Mesenteric fat pad (tissue), 1 donor: ENCODE measurements around the gene AACS. TPM values are rescaled to one million over a fixed set of nuclear protein-coding genes. Genes with fewer than 3 reads are reported as not detected.
"Not testable (repeated sequence)": the region's sequence is repeated elsewhere in the genome, so short reads cannot be mapped to it uniquely, and the experiment has no call there.

ENCODE experiments used
- DNase-seq: peaks from one replicate; pipeline ENCODE4 v3.0.0-alpha.2; 2020; ENCODE audit warnings: low spot score
- total RNA-seq: library from RNA; stranded (reverse); fragmentation: NEBNext Ultra II Directional; extraction: Animal tissue kit (Norgen Biotek cat#: 25700); gene quantifications from one replicate; pipeline ENCODE4 v1.2.1, GENCODE V29; 2021
- donor health status: DM: yes; HTN: yes; CAD: no.

The AACS gene
- total RNA-seq, 1 donor from 2014 or later = 37.8 TPM

DNA sequence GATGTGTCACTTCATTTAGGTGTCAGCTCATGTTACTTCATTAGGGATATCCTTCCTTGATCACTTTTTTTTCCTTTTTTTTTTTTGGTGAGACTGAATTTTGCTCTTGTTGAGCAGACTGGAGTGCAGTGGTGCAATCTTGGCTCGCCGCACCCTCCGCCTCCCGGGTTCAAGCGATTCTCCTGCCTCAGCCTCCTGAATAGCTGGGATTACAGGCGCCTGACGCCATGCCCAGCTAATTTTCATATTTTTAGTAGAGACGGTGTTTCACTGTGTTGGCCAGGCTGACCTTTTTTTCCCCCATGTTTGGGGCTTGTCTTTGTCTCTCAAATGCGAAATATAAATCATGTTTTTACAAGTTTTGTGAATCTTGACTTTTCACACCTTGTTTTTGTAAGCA is 9.6 kb upstream of the AACS start:
- peak; percentile 55 for DNase-seq

- no peak for DNase-seq
Measured at GRCh38 chr12:125056306-125056705, 8.9 kb upstream of the AACS start.

DNA sequence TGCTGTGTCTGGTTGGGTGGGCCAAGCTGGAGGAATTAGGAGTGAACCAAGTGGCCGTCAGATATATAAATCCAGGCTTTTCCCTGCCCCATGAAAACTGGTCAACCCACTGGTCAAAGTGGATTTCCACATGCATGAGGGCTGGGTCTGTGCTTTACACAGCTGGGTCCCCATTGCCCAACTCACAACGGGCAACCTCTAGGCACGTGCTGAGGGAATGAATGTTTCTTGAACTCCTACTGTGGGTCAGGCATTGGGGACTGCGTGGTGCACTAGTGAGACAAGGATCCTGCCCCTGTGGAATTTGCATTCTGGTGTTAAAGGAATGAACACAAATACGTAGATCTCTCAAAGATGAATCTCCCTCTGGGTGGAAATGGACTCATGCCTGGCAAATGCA is 7.5 kb upstream of the AACS start:
- DNase-seq = no peak

DNA sequence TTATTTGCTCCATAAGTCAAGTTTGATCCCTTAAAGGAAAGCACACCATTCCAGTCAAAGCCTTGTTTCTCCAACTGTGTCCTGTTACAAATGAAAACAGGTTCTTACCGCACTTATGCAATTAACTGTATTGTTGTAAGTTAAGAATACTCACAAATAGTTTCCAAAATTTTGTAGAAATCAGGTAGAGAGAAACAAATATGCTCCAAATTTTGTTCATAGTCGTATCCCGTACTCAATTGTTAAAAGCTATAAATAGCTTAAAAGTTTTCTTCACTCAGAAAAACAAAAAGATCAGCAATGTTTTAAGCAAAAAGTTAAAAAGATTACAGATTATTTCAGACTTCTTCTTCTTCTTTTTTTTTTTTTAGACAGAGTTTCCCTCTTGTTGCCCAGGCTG is 4.0 kb upstream of the AACS start:
- no peak for DNase-seq

- not testable (repeated sequence) for DNase-seq
Measured at GRCh38 chr12:125063522-125063921, 1.7 kb upstream of the AACS start.

DNA sequence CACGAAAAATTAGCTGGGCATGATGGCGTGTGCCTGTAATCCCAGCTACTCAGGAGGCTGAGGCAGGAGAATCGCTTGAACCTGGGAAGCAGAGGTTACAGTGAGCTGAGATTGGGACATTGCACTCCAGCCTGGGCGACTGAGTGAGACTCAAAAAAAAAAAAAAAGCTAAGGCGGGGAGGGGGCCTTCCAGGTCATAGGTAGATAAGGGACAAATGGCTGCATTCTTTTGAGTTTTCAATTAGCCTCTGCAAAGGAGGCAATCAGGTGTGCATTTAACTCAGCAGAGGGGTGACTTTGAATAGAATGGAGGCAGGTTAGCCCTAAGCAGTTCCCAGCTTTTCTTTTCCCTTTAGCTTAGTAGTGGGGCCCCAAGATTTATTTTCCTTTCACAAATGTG is 743 bp upstream of the AACS start:
- DNase-seq = no peak

- DNase-seq = no peak
Measured at GRCh38 chr12:125065919-125066570, 810 bp downstream of the AACS start.

- DNase-seq = no peak
Measured at GRCh38 chr12:125068391-125068790, 3.2 kb downstream of the AACS start.

DNA sequence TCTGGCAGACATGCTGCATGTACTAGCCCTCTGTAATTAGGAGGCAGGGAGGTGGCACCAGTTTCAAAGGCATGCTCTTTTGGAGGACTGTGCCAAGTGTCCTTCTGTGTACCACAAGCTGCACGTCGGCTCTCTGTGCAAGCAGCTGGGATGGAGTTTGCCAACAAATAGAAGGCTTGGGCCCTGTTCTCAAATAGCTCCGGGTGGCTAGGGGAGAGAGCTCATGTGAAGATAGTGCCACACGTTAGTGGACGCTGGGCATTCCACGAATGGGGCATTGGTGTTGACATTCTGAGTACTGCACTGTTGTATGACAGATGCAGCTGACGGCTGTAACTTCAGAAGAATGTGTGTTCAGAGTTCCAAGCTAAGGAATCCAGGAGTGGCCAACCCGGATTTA is 4.4 kb downstream of the AACS start:
- no peak for DNase-seq

GRCh38 chr12:125070112-125070511 is 4.9 kb downstream of the AACS start:
- DNase-seq = no peak

- DNase-seq = no peak
Measured at GRCh38 chr12:125070661-125071390, 5.6 kb downstream of the AACS start.

DNA sequence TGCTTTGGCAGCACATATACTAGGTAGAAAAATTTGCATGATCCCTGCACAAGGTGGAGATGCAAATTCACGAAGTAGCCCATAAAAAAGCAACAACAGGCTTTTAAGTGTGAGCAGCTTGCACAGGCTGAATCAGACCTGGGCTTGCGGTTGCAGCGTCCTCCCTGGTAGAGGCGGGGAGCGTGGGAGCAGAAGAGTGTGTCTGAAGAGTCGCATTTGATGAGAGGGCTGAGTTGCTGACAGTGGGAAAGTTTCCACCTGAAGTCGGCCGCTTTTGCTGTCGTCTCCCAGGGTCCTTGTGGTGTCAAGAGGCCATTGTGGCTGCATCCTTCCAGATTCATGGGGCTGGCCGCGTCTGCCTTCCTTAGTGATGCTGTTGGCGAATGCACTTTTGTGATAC is 6.2 kb downstream of the AACS start:
- no peak for DNase-seq

DNA sequence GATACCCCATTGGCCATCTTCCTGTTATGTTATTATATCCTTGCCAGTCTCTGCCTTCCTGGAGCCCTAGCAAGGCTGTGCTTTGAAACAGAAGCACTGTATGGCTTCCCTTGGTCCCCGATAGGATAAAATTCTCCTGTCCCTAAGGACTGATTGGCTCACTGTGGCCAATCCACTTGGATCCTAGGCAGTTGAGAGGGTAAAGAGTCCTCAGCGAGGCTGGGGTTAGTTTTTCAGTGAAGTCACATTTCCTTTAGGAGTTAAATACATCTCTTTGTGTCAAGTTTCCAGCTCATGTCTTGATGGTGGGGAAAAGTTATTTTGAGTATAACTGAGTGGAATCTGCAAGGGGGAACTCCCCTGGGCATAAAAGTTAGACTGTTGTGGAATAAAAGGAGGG is 7.3 kb downstream of the AACS start:
- no peak for DNase-seq

DNA sequence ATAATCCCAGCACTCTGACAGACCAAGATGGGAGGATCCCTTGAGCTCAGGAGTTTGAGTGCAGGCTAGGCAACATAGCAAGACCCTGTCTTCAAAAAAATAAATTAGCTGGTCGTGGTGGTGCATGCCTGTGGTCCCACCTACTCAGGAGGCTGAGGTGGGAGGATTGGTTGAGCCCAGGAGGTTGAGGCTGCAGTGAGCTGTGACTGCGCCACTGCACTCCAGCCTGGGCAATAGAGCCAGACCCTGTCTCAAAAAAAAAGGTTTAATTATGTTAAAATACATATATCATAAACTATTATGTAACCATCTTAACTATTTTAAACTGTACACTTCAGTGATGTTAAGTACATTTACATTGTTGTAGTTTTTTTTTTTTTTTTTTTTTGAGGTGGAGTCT is 9.1 kb downstream of the AACS start:
- not testable (repeated sequence) for DNase-seq

GRCh38 chr12:125076103-125076502 is 10.9 kb downstream of the AACS start:
- DNase-seq = no peak

DNA sequence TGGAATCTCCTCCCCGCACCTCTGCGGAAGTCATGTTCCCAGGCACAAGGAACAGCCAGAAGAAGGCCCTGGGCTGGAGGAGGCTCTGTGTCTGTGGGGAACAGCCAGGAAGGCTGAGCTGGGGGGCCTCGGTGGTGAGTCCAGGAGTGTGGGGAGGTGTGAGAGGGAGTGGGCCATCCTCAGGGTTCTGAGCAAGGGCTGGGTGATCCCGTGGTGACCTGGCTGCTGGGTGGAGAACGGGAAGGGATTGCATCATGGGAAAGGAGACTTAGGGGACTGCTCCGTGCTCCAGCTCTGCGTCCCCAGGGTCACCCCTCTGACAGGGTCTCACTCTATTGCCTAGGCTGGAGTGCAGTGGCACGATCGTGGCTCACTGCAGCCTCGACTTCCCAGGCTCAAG is 13.8 kb downstream of the AACS start:
- DNase-seq = no peak

- no peak for DNase-seq
Measured at GRCh38 chr12:125079648-125080645, 14.7 kb downstream of the AACS start.

DNA sequence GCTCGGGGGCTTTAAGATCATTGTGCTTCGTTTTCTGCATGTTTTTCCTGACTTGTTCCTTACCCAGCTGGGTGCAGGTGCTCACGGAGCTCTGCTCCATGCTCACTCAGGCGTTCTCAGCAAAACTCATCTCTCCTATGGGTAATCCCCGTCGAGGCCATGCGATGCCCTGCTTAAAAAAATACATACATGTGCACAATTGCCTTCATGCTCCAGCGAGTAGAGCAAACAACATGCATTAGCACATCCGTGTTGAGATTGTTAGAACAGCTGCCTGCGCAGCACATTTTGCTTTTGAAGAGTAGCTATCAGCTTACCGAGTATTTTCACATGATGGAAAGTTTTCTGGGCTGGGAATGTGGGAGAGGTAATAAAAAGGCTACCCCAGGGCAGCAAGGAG is 16.2 kb downstream of the AACS start:
- DNase-seq = no peak

DNA sequence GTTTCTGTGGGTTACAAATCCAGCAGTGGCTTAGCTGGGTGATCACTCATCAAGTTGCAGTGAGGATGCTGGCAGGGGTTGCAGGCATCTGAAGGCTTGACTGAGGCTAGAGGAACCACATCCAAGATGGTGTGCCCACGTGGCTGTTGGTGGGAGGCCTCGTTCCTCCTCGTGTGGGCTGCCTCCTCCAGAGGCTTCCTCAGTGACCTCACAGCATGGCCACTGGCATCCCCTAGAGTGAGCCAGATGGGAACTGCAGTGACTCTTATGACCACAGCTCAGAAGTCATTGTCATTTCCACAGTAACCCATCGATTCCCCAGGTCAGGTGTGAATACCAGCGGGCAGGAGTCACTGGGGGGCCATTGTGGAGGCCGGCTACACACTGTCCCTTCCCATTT is 17.8 kb downstream of the AACS start:
- DNase-seq = no peak

DNA sequence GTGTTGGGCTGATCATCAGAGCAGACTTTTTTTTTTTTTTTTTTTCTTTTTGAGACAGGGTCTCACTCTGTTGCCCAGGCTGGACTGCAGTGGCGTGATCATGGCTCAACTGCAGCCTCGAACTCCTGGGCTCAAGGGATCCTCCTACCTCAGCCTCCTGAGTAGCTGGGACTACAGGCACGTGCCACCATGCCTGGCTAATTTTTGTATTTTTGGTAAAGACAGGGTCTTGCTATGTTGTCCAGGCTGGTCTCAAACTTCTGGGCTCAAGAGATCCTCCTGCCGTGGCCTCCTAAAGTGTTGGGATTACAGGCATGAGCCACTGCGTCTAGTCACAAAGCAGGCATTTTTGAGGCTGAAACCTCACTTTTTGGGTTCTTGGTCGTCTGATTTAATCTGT is 23.0 kb downstream of the AACS start:
- DNase-seq = not testable (repeated sequence)

DNA sequence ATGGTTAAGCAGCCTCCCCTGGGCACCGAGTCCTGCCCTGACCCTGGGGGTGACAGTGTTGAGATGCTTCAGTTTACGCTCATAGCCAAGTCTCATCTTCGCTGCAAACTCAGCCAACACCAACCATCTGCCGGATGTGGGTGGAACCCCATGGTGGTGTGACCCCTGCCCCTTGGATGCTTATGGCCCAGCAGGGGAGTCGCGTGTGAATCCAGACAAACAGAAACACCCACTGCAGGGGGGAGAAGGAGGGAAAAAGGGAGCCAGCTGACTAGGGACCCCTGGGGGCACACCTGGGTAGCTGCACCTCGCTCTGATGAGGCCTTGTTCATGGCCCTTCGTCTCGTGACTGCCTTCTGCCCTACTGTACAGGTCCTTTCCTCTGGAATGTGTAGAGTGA is 23.8 kb downstream of the AACS start:
- DNase-seq = no peak

DNA sequence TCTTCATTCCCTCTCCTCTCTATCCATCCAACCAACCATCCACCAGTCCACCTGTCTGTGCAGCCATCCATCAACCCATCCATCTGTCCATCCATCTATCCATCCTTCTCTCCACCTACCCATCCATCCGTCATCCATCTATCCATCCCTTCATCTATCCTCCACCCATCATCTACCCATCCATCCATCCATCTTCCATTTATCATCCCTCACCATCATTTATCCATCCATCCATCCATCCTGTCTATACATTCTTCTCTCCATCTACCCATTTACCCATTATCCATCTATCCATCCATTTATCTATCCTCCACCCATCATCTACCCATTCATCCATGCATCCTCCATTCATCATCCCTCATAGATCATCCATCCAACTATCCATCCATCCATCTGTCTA is 24.4 kb downstream of the AACS start:
- no peak for DNase-seq
